K562 (cell line): ENCODE measurements around the gene MTHFR. TPM values are rescaled to one million over a fixed set of nuclear protein-coding genes. Genes with fewer than 3 reads are reported as not detected.
A peak's percentile ranks its signal among the peaks of the same experiment; 100 is the strongest.

ENCODE experiments used
- CTBP1 ChIP-seq: fragments of 450-650 bp; IDR thresholded peaks from 2 replicates; pipeline ENCODE4 v1.6.1; 2016; ENCODE audit warnings: borderline replicate concordance
- FUS ChIP-seq: fragments of 200-400 bp; formaldehyde crosslinking; optimal IDR thresholded peaks from 2 replicates; pipeline ENCODE3; 2017; ENCODE audit warnings: low read depth, low read length
- HSF4 ChIP-seq: fragments of 250-450 bp; sonication (Bioruptor Pico); IDR thresholded peaks from 2 replicates; pipeline ENCODE4 v2.1.2; 2022; ENCODE audit warnings: mild to moderate bottlenecking, moderate library complexity, borderline replicate concordance
- MYNN ChIP-seq, 2 experiments: sonication (generic); formaldehyde crosslinking in 1 of 2; IDR thresholded peaks; 2 replicates each; pipeline versions ENCODE4 v1.5.0 to v1.6.1; 2016 to 2020; ENCODE audit warnings: antibody characterized with exemption in 1 of 2, missing genetic modification reagents in 1 of 2
- SMAD1 ChIP-seq: fragments of 150-350 bp; IDR thresholded peaks from 2 replicates; pipeline ENCODE4 v1.6.1; 2014; ENCODE audit warnings: low read length, low read depth; ENCODE audit not compliant: partially characterized antibody
- SP1 ChIP-seq: sonication (generic); formaldehyde crosslinking; IDR thresholded peaks from 2 replicates; pipeline ENCODE4 v1.8.1; 2022; ENCODE audit warnings: mild to moderate bottlenecking, missing genetic modification reagents
- STAG1 ChIP-seq: sonication (generic); formaldehyde crosslinking; IDR thresholded peaks from 2 replicates; pipeline ENCODE4 v1.5.0; 2020; ENCODE audit warnings: missing genetic modification reagents, borderline replicate concordance
- ZNF197 ChIP-seq: fragments of 200-800 bp; sonication (Bioruptor generic); IDR thresholded peaks from 2 replicates; pipeline ENCODE4 v1.6.1; 2016; ENCODE audit warnings: low read depth, missing genetic modification characterization, missing compliant biosample characterization
- polyA plus RNA-seq, 8 experiments: library from polyadenylated mRNA; depleted of rRNA in 4 of 8; stranded (reverse) in 5 of 8; unstranded in 3 of 8; fragments of >200 nt; fragmentation: Nextera tagmentation in 2 of 8; fragmentation: Illumina TruSeq in 1 of 8; extraction: Ambion mirVana in 2 of 8; extraction: Trizol in 1 of 8; gene quantifications; 2 replicates each; pipeline versions ENCODE4 v1.2.1 to v1.2.3, GENCODE V29; 2011 to 2014; ENCODE audit warnings: inconsistent platforms in 1 of 8, missing spikeins in 1 of 8
- total RNA-seq, 7 experiments: library from RNA; depleted of rRNA in 6 of 7; stranded (reverse); fragments of >200 nt in 6 of 7; fragmentation: Illumina TruSeq in 2 of 7; extraction: Trizol in 2 of 7; gene quantifications; 2 replicates each; pipeline versions ENCODE4 v1.2.1 to v1.2.3, GENCODE V29; 2011 to 2021; ENCODE audit warnings: low replicate concordance in 1 of 7
- TF ChIP-seq, protein P1 (sequence below): sonication (generic); formaldehyde crosslinking; IDR thresholded peaks from 2 replicates; pipeline ENCODE4 v1.8.1; 2023; ENCODE audit warnings: missing genetic modification reagents, mild to moderate bottlenecking, borderline replicate concordance
- TF ChIP-seq, protein P2 (sequence below), 2 experiments: fragments of 450-650 bp; conservative IDR thresholded peaks; 2 replicates each; pipeline ENCODE4 v1.6.1; 2017; ENCODE audit warnings: mild to moderate bottlenecking in 2 of 2, moderate library complexity in 2 of 2
- TF ChIP-seq, protein P3 (sequence below): sonication (generic); formaldehyde crosslinking; IDR thresholded peaks from 2 replicates; pipeline ENCODE4 v1.8.0; 2022; ENCODE audit warnings: missing genetic modification reagents, mild to moderate bottlenecking, borderline replicate concordance
- TF ChIP-seq, protein P4 (sequence below): fragments of 250-450 bp; sonication (Bioruptor Pico); IDR thresholded peaks from 2 replicates; pipeline ENCODE4 v1.5.0; 2022; ENCODE audit warnings: mild to moderate bottlenecking

MTHFR gene
- total and polyA plus RNA-seq, 9 of the 15 experiments (the other 6 are each of a cell fraction or from before 2014, with no cell fraction given), result 5.0 to 104 (median 62.6) TPM

DNA sequence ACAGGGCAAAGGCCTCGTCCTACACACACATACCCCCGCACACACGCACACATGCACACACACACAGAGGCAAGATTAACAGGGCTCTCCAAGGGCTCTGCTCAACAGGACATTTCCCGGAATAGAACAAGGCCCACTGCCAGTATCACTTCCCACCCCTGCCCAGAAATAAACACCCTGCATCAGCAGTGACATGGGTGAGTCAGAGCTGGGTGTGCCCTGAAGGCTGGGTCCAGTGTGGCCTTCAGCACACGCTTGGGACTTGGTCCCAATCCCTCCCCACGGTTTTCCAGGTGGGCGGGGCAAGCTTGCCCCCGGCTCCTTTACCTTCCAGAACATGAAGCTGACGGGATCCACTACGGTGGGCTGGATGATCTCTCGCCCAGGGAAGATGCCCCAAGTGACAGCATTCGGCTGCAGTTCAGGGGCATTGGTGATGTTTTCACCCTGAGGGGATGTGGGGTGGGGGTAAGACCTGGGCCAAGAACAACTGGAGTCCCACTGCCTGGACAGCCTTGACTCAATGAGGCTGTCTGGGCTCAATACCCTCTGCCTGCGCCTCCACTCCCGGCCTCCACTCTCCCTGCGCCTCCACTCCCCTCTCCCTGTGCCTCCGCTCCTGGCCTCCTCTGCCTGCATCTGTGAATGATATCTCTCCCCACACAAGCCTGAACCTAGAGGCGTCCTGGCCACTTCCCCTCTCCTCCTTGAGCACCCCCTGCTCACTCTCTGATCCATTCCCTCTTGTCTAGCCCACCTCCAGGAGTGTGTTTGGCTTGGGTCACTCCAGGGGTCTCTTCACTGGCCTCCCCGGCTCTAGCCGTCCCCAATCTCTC, 14.7 kb downstream of the MTHFR start (continued):
- TF ChIP-seq, protein P1, sequence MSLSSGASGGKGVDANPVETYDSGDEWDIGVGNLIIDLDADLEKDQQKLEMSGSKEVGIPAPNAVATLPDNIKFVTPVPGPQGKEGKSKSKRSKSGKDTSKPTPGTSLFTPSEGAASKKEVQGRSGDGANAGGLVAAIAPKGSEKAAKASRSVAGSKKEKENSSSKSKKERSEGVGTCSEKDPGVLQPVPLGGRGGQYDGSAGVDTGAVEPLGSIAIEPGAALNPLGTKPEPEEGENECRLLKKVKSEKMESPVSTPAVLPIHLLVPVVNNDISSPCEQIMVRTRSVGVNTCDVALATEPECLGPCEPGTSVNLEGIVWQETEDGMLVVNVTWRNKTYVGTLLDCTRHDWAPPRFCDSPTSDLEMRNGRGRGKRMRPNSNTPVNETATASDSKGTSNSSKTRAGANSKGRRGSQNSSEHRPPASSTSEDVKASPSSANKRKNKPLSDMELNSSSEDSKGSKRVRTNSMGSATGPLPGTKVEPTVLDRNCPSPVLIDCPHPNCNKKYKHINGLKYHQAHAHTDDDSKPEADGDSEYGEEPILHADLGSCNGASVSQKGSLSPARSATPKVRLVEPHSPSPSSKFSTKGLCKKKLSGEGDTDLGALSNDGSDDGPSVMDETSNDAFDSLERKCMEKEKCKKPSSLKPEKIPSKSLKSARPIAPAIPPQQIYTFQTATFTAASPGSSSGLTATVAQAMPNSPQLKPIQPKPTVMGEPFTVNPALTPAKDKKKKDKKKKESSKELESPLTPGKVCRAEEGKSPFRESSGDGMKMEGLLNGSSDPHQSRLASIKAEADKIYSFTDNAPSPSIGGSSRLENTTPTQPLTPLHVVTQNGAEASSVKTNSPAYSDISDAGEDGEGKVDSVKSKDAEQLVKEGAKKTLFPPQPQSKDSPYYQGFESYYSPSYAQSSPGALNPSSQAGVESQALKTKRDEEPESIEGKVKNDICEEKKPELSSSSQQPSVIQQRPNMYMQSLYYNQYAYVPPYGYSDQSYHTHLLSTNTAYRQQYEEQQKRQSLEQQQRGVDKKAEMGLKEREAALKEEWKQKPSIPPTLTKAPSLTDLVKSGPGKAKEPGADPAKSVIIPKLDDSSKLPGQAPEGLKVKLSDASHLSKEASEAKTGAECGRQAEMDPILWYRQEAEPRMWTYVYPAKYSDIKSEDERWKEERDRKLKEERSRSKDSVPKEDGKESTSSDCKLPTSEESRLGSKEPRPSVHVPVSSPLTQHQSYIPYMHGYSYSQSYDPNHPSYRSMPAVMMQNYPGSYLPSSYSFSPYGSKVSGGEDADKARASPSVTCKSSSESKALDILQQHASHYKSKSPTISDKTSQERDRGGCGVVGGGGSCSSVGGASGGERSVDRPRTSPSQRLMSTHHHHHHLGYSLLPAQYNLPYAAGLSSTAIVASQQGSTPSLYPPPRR (CRISPR knock-in tag), result 0 out of 2 replicates have a peak, but pooled peaks have one; percentile 43
- no peak for TF ChIP-seq SMAD1
- TF ChIP-seq, protein P2, sequence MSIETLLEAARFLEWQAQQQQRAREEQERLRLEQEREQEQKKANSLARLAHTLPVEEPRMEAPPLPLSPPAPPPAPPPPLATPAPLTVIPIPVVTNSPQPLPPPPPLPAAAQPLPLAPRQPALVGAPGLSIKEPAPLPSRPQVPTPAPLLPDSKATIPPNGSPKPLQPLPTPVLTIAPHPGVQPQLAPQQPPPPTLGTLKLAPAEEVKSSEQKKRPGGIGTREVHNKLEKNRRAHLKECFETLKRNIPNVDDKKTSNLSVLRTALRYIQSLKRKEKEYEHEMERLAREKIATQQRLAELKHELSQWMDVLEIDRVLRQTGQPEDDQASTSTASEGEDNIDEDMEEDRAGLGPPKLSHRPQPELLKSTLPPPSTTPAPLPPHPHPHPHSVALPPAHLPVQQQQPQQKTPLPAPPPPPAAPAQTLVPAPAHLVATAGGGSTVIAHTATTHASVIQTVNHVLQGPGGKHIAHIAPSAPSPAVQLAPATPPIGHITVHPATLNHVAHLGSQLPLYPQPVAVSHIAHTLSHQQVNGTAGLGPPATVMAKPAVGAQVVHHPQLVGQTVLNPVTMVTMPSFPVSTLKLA (conservative IDR thresholded peaks at IDR 0.05), result peak; percentile 44 to 79; a peak in 3 of 4 replicates
- TF ChIP-seq HSF4, result no peak
- TF ChIP-seq, protein P3, sequence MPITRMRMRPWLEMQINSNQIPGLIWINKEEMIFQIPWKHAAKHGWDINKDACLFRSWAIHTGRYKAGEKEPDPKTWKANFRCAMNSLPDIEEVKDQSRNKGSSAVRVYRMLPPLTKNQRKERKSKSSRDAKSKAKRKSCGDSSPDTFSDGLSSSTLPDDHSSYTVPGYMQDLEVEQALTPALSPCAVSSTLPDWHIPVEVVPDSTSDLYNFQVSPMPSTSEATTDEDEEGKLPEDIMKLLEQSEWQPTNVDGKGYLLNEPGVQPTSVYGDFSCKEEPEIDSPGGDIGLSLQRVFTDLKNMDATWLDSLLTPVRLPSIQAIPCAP (CRISPR knock-in tag), result no peak
- no peak for TF ChIP-seq FUS
- 0 out of 2 replicates have a peak, but pooled peaks have one; percentile 20 for TF ChIP-seq CTBP1
- no peak for TF ChIP-seq ZNF197
- peak; percentile 79 for TF ChIP-seq MYNN (IDR thresholded peaks at IDR 0.05)
- no peak for TF ChIP-seq MYNN (CRISPR knock-in tag; IDR thresholded peaks at IDR 0.05)
- TF ChIP-seq, protein P4, sequence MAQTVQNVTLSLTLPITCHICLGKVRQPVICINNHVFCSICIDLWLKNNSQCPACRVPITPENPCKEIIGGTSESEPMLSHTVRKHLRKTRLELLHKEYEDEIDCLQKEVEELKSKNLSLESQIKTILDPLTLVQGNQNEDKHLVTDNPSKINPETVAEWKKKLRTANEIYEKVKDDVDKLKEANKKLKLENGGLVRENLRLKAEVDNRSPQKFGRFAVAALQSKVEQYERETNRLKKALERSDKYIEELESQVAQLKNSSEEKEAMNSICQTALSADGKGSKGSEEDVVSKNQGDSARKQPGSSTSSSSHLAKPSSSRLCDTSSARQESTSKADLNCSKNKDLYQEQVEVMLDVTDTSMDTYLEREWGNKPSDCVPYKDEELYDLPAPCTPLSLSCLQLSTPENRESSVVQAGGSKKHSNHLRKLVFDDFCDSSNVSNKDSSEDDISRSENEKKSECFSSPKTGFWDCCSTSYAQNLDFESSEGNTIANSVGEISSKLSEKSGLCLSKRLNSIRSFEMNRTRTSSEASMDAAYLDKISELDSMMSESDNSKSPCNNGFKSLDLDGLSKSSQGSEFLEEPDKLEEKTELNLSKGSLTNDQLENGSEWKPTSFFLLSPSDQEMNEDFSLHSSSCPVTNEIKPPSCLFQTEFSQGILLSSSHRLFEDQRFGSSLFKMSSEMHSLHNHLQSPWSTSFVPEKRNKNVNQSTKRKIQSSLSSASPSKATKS, result no peak
- TF ChIP-seq STAG1 (CRISPR knock-in tag), result peak; percentile 26; the same call in 1 of the 2 replicates
- peak; percentile 73 for TF ChIP-seq SP1 (CRISPR knock-in tag)
